SU-DHL-6 (cell line): ENCODE data around the gene GPR26.

ENCODE experiments used
- CTCF ChIP-seq: fragments of 200-600 bp; sonication (generic); IDR thresholded peaks from one replicate; pipeline ENCODE4 v1.5.1; 2017; ENCODE audit warnings: antibody characterized with exemption, mild to moderate bottlenecking, low read length, moderate library complexity; ENCODE audit not compliant: insufficient read depth, poor library complexity, severe bottlenecking
- EZH2phosphoT487 ChIP-seq: fragments of 200-600 bp; sonication (generic), shearing (Covaris generic); conservative IDR thresholded peaks from 2 replicates; pipeline ENCODE4 v1.6.1; 2018; ENCODE audit warnings: mild to moderate bottlenecking, antibody characterized with exemption, low read length, moderate library complexity, mixed read lengths

DNA sequence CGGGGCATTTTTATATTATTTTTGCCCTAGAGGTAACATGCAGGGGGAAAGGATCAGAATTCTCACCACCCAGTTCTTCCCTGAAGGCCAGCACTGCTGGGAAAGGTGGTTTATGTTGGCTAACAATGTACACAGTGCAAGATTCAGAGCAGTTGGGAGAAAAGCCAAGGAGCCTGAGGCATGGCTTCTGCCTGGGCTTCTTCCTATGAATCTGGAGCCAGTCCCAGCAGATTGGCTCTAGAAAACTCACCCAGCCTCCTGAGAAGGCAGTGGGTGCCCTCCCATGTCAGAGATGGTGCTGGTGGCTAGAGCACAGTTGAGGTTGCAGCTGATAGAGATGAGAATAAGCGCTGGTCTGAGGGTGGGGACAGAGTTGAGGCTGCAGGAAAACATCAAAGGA is 44.7 kb upstream of the GPR26 start:
- TF ChIP-seq CTCF (no peak), EZH2phosphoT487 (no peak)
